Posterior cingulate gyrus (tissue), 11 donors: ENCODE measurements around the gene UVSSA.
"Not testable (repeated sequence)": the region's sequence is repeated elsewhere in the genome, so short reads cannot be mapped to it uniquely, and the experiment has no call there.

Experiments
- DNase-seq, 10 donors: peaks; one replicate each; pipeline versions ENCODE4 v3.0.0 to v3.0.0-alpha.2; 2020 to 2021; ENCODE audit warnings: mixed read lengths in 3 of 10
- intact Hi-C: fragments of 100-400 bp; cut with DNase I; formaldehyde crosslinking; loops from one replicate; pipeline ENCODE4 v1.15.1; 2023

UVSSA gene

DNA sequence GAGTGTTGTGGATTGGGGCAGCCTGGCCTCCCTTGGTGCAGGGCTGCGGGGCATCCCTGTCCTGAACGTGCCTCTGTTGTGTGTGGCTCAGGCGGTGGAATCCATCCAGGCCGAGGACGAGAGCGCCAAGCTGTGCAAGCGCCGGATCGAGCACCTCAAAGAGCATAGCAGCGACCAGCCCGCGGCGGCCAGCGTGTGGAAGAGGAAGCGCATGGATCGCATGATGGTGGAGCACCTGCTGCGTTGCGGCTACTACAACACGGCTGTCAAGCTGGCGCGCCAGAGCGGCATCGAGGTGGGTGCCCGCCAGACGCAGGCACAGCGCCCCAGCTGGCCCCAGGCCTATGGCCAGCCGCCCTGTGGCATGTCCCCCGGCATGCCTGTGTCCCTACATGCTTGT lies 31.7 kb upstream of the UVSSA start:
- intact Hi-C loops, result no loop called here
- peak in 2 of 10 donors; percentile 77 to 84 for DNase-seq

DNA sequence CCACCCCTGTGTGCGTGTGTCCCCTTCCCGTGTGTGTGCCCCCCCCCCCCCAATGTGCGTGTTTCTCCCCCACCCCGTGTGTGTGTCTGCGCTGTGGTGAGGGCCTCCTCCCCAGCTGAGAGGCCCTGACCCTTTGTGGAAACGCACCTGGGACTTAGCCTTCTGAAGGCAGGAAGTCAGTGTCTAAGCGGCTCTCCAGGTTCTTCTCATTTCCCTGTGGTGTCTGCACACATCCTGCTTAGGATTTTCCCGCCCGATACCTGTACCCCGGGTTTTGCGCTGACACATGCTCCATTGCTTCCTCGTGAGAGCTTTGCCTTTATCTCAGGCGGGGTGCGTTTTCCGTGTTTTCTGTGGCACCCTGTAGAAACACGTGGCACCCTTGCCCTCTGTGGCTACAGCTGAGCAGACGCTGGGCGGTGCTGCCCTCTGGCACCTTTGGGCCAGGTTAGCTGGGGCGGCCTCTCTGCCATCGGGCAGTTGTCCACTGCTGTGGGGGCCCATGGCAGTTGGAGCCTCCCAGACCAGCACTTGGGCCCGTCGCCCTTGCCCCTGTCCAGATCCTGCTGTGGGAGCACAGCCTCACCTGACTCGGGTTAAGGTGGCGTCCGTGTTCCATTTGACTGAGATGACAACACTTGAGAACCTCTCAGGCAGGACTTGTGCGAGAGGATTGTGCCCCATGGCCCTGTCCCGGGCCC lies 31.0 kb upstream of the UVSSA start:
- DNase-seq, result peak in 3 of 10 donors; percentile 59 to 77 (median 71)
- intact Hi-C loops, result no loop called here

DNA sequence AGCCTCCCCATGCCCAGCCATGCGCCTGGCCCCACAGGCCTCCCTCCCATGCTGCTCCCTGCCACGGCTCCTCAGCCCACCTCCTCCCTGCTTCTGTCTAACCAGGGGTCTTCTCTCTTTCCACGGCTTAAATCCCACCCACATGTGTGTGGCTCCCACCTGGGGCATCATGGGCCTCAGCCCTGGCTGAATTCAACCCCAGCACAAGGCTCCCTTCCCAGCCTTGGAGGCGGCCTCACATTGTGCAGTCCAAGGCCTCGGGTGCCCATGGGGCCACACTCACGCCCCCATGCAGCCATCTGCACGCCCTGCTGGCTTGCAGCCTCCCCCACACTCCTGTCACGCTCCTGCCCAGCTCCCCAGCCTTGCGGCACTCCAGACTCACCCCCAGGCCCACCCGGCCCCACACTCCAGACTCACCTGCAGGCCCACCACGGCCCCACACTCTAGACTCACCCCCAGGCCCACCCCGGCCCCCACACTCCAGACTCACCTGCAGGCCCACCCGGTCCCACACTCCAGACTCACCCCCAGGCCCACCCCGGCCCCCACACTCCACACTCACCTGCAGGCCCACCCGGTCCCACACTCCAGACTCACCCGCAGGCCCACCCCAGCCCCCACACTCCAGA lies 30.4 kb upstream of the UVSSA start:
- intact Hi-C loops, result no loop called here

DNA sequence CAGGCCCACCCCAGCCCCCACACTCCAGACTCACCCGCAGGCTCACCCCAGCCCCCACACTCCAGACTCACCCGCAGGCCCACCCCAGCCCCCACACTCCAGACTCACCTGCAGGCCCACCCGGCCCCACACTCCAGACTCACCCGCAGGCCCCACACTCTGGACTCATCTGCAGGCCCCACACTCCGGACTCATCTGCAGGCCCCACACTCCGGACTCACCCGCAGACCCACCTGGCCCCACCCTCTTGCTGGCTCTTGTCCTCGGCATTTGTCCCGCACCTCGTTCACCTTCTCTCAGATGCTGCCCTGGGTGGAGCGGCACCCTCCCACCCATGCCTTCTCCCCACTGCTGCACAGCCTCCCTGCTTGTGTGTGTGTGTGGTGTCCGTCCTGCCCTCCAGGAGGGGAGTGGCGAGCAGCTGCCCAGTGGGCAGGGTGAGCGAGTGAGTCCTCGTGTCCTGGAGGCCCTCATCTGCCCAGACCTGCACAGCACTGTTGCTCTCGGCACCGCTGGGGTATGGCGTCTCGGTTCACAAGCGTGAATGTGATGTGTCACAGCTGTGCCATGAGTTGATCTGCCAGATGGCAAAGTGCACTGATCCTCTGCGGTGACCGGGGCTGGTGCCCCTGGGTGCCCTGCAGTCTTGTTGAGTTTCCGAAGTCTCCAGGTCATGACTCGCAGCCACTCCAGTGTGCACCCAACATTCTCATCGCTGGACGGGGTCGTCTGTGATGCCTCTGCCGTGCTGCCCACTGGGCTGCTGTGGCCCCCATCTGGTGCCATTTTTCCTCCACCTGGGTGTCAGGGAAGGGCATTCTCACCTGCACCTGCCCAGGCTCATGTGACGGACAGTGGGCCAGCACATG lies 29.6 kb upstream of the UVSSA start:
- peak in 3 of 10 donors; percentile 38 to 66 (median 48) for DNase-seq
- intact Hi-C loops, result no loop called here

More for the DNA sequence above, 30.4 kb upstream of the UVSSA start:
- DNase-seq, result peak in 2 of 10 donors; percentile 52 to 62

DNA sequence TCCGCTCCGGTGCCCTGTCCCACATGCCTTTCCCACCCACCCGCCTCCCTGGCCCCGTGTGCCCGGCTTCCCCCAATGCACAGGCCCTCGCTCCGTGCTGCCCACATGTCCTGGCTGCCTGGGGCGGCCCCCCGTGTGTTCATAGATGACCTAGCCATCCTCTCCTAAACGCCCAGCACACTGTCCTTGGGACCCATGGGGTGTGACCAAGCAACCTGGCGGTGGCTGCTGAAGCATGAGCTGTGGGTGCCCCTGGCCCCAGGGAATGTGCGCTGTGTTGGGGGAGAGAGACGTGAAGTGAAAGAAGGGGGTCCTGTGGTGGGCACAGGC lies 29.0 kb upstream of the UVSSA start:
- intact Hi-C loops, result no loop called here
- DNase-seq, result peak in 2 of 10 donors; percentile 19 to 49

DNA sequence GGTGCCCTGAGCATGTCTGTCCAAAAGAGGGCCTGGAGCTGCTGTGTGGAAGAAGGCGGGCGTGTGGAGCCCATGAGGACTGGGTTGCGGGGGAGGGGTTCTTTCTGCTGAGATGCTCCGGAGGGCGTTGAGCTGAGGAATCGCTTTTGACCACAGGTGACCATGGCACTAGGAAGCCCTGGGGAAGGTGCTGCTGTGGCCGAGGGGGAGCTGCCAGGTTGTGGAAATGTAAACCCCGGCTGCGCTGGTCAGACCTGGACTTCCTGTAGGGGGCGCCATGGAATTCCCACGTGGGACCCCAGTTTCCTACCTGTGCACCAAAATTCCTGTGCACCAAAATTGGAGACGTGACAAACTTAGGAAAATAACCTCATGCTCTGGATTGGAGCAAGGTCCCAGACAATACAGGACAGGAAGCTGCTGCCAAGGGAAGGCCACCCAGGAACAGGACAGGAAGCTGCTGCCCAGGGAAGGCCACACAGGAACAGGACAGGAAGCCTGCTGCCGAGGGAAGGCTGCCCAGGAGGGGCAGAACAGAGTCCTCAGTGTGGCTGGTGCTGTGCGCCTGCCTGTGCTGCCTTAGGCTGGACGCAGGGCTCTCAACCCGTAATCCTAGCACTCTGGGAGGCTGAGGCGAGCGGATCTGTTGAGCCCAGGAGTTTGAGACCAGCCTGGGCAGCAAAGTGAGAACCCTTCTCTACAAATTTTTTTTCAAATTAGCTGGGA lies 28.4 kb upstream of the UVSSA start:
- DNase-seq, result peak in 3 of 10 donors; percentile 32 to 71 (median 50)
- intact Hi-C loops, result no loop called here

DNA sequence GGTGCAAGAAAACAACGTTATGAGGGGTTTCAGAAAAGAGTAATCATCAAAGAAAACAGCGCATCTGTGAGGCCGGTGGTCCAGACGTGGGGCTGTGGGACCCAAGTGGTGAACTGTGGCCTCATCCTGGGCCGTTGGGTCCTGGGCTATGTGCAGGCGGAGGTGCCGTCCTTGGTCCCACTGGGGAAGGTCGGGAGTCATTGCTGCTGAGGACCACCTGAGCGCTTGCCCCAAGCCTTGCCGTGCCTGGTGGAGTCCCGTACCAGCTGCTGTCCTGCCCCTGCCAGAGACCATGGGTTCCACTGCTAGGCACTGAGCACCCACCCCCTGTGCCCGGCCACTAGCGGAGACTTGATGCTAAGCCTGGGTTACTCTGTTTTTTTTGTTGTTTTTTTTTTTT lies 25.5 kb upstream of the UVSSA start:
- intact Hi-C loops, result no loop called here
- peak in 3 of 10 donors; percentile 66 to 74 (median 73) for DNase-seq

DNA sequence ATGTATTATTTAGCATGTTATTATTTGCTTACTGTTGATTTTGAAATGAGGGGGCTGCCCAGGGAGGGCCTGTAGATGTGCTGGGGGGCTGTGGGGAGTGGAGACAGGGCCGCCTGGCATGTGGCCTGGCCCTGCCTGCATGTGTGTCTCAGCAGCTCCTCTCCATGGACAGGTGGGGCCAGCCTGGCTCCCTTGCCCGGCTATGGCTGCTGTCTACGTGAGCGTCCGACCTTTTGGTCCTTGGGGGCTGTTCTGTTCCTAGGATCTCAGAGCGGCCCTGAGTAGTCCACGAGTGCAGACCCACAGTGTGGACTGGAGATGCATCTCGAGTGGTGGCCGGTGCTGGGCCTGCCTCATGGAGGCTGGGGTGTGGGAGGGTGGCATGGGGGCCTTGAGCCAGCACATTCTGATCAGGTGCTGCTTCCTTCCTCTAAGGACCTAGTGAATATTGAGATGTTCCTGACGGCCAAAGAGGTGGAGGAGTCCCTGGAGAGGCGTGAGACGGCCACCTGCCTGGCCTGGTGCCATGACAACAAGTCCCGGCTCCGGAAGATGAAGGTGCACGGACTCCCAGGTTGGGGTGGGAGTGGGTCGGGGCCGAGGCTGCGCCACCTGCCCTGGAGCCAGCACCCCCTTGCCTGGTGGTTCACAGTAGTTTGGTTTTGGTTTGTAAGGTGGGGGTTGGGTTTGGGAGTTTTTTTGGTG lies 24.9 kb upstream of the UVSSA start:
- intact Hi-C loops, result no loop called here
- DNase-seq, result peak in 3 of 10 donors; percentile 70

DNA sequence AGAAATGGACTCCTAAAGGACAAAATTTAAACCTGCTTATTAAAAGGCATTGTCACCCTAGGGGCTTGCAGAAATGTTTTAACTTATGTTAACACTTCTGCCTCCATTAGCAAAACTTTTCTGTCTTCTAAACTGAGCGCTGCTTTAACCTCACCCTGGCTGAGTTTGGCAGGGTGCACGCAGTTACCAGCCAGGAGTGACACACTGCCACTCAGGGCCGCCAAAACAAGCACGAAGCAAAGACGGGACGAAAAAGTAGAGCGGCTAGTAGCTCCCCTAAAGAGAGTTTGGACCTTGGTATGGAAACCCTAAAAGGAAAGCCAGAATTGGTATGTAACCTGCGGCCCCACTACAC lies 23.8 kb upstream of the UVSSA start:
- DNase-seq, result no peak
- intact Hi-C loops, result no loop called here

DNA sequence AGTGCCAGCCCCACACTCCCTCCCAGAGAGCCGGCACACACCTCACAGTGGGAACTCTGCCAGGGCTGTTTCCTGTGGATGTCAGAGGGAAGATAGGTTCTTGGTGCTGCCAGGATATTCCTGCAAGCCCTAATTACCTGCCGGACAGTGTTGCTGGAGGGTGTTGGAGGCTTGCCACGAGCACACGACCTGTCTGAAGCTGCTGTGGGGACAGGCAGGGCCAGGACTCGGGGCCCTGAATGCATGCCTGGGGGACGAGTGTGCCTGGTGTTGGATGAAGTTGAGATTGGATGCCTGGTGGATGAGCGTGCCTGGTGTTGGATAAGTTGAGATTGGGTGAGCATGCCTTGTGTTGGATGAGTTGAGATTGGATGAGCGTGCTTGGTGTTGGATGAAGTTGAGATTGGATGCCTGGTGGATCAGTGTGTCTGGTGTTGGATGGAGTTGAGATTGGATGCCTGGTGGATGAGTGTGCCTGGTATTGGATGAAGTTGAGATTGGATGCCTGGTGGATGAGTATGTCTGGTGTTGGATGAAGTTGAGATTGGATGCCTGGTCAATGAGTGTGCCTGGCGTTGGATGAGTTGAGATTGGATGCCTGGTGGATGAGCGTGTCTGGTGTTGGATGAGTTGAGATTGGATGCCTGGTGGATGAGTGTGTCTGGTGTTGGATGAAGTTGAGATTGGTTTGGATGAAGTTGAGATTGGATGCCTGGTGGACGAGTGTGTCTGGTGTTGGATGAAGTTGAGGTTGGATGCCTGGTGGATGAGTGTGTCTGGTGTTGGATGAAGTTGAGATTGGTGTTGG lies 23.2 kb upstream of the UVSSA start:
- peak in 2 of 10 donors; percentile 41 to 46 for DNase-seq
- intact Hi-C loops, result no loop called here

DNA sequence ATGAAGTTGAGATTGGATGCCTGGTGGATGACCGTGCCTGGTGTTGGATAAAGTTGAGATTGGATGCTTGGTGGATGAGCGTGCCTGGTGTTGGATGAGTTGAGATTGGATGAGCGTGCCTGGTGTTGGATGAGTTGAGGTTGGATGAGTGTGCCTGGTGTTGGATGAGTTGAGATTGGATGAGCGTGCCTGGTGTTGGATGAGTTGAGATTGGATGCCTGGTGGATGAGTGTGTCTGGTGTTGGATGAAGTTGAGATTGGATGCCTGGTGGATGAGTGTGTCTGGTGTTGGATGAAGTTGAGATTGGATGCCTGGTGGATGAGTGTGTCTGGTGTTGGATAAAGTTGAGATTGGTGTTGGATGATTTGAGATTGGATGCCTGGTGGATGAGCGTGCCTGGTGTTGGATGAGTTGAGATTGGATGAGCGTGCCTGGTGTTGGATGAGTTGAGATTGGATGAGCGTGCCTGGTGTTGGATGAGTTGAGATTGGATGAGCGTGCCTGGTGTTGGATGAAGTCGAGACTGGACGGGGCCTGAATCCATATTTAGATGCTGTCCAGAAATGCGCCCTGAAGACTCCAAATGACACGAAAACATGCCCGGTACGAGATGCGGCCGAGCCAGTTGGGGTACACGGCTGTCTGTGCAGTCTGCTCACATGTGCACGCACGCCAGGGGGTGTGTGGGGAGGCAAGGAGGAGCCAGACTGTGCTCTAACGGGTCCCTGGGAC lies 22.4 kb upstream of the UVSSA start:
- DNase-seq, result peak in 3 of 10 donors; percentile 21 to 37 (median 26)
- intact Hi-C loops, result not testable (repeated sequence)

DNA sequence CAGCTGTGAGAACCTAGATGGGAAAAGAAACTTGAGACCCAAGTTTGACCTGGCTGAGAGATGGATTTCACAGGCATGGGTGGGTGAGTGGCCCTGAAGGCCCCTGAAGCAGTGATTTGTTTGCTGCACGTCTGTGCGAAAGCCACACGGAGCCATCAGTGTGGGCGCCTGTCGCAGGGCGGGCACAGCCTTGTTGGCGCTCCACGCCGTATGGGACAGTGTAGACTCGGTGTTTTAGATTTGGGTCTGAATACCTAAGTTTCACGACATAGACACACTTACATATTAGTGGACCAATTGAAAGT lies 21.9 kb upstream of the UVSSA start:
- intact Hi-C loops, result no loop called here
- DNase-seq, result peak in 2 of 10 donors; percentile 27 to 73

DNA sequence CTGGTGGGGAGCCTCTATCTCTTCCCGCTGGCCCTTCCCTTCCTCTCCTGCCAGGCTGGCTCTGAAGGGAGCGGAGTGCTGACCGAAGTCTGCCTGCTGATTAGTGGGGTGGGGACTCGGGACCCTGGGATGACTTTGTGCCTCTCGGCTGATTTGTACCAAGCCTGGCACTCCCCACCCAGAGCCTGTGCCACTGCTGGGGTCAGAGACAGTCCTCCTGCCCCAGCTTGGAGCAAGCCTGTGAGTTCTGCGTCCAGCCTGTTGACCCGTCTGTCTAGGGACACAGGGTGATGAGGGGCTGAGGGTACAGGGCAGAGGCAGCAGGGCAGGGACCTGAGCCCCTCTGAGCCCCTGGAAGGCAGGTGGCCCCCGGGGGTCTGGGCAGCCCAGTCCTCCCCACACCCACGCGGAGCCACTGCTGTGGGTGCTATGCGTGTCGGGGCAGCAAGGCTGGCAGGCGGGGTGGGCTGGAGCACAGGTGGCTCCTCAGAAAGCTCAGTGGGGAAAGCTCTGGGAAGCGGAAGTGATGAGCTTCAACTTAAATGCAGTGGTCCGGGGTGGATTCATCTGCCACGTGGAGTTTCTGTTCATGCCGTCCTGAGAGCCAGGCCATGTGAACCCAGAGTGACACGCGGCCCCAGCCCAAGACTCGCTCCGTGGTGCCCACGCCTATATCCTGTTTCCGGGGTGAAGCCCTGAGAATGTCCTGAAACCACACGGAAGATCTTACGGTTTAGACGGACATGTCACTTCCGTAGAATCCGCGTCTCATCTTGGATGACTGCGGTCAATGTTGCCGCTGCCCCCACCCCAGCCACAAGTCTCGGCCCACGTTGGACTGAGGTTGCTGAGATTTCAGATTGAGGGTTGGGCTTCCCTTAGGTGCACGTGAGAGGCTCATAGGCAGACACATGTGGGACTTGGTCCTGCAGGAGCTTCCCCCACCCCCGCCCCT lies 21.1 kb upstream of the UVSSA start:
- peak in 3 of 10 donors; percentile 55 to 67 (median 66) for DNase-seq
- intact Hi-C loops, result no loop called here

DNA sequence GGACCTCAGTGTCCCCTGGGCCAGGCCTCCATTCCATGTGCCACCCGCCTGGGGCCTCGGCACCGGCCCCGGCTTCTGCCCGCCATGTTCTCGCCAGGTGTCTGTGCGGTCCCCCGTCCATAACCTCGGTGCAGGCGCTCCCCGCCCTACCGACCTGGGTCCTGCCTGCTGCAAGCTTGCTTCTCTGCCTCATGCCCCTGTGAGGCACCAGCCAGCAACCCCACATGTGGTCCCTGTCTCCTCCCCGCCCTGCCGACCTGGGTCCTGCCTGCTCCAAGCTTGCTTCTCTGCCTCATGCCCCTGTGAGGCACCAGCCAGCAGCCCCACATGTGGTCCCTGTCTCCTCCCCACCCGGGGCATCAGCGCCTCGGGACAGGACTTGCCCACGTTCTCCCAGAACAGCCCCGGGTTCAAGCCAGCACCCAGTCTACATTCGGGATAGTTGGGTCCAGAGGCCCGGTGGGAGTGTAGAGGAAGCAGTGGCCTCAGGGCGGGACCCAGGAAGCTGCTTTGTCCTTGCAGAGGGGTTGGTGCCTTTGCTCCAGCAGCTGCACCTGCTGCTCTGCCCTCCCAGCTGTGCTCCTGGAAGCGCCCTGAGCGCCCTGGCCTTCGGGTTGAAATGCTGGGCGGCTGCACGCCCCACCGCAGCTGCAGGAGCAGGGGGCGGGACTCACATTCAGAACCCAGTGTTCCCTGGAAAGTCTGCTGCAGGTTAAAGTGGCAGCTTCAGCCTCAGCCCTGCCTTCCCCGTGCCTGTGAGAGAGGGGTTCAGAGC lies 20.1 kb upstream of the UVSSA start:
- intact Hi-C loops, result no loop called here
- peak in 3 of 10 donors; percentile 63 to 85 (median 66) for DNase-seq

DNA sequence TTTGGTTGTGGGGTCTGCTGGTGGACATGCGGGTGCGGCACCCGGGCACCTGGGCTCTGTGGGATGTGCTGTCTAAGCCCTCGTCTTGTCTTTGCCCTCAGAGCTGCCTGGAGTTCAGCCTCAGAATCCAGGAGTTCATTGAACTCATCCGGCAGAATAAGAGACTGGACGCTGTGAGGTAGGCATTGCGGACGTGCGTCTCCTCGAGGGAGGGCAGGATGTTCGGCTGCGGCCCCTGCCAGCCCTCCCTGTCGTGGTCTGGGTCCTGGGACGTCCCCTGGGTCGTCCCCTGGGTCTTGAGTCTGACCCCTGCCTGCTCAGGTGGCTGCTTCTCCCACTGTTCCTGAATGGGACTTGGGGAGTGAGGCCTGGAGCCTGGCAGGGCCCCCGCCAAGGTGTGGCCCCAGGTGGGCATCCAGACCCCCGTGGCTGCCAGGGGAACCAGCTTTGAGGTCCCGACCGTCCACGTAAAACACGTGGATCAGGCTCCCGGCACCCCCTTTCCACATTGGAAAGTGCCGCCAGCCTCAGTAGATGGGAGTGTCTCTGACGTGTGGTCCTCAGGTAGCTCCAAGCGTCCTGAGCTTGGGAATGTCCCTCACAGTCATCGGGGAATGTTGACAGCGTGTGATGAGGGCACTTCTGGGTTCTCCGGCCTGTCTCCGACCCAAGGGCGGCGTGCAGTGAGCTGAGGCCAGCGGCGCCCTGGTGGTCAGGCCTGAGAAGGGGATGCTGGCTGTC lies 19.3 kb upstream of the UVSSA start:
- intact Hi-C loops, result no loop called here
- DNase-seq, result peak in 3 of 10 donors; percentile 54 to 77 (median 63)
